ENCODE results near the gene CACNA2D2.

Gene CACNA2D2

DNA sequence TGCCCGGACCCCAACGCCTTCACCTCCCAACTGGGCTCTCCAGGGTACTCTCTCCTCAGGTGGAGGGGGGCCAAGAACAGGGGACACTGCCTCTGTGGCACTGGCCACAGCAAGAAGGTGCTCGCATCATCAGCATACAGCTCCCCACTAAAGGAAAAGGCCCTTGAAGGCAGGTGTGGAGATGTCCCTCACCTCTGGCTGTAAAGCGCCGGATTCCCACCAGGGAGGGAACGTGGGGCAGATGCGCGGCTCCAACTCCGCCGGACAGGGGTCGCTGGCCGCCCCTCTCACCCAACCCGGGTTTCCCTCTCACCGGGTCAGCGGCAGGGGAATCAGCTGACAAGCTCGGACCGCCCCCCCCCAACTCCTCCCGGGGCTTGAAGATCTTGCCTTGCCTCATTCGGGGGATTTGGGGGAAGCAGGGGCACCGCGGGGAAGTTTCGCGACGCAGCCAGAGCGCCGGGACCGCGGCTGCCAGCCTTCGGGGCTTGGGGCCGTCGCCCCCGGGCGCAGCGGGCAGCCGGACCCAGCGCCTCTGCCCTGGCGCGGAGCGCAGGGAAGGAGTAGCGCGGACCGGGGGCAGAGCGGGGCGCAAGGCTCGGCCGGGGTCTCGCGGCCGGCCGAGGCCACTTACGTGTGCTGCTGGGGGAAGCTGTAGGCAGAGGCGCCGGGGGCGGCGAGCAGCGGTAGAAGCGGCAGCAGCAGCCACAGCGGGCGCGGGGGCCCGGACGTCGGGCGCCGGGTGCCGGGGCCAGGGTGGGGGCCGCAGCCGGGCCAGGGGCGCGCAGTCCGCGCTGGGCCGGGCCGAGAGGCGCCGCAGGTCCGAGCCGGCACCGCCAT, 630 bp downstream of the CACNA2D2 start:
- no peak overlapping the region for H3K27ac ChIP-seq (ENCODE audit: low read depth, low read length)
- no peak overlapping the region for H3K9ac ChIP-seq (ENCODE audit: low read length)
- H3K4me2 ChIP-seq (ENCODE audit: low read depth, low read length, poor library complexity, severe bottlenecking), result no peak overlapping the region
- H3K9me2 ChIP-seq (replicated peaks; ENCODE audit: insufficient read depth, low read length), result no peaks in the 10 kb centered on the region
- H3F3A ChIP-seq (ENCODE audit: insufficient read depth), result no peaks in the 10 kb centered on the region
- H2AFZ ChIP-seq (ENCODE audit: low read depth, low read length, severe bottlenecking), result no peak overlapping the region
- TF ChIP-seq, protein P1, sequence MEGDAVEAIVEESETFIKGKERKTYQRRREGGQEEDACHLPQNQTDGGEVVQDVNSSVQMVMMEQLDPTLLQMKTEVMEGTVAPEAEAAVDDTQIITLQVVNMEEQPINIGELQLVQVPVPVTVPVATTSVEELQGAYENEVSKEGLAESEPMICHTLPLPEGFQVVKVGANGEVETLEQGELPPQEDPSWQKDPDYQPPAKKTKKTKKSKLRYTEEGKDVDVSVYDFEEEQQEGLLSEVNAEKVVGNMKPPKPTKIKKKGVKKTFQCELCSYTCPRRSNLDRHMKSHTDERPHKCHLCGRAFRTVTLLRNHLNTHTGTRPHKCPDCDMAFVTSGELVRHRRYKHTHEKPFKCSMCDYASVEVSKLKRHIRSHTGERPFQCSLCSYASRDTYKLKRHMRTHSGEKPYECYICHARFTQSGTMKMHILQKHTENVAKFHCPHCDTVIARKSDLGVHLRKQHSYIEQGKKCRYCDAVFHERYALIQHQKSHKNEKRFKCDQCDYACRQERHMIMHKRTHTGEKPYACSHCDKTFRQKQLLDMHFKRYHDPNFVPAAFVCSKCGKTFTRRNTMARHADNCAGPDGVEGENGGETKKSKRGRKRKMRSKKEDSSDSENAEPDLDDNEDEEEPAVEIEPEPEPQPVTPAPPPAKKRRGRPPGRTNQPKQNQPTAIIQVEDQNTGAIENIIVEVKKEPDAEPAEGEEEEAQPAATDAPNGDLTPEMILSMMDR (IDR thresholded peaks at IDR 0.05; ENCODE audit: insufficient read depth, low read length, poor library complexity, severe bottlenecking), result no peak
- TF ChIP-seq EZH2phosphoT487 (conservative IDR thresholded peaks at IDR 0.05; ENCODE audit: low read length), result no peak
- H3K27me3 ChIP-seq (ENCODE audit: low read length), result no peaks in the 10 kb centered on the region
- H3K4me3 ChIP-seq (ENCODE audit: insufficient read depth, low read length, poor library complexity, severe bottlenecking), result no peak overlapping the region
- H4K20me1 ChIP-seq (ENCODE audit: low read depth, low read length), result no peaks in the 10 kb centered on the region
- no peaks in the 10 kb centered on the region for H3K9me3 ChIP-seq (ENCODE audit: insufficient read depth, low read length)
- H3K79me2 ChIP-seq (ENCODE audit: insufficient read depth, low read length), result no peaks in the 10 kb centered on the region
- H3K36me3 ChIP-seq (ENCODE audit: low read length), result no peaks in the 10 kb centered on the region

DNA sequence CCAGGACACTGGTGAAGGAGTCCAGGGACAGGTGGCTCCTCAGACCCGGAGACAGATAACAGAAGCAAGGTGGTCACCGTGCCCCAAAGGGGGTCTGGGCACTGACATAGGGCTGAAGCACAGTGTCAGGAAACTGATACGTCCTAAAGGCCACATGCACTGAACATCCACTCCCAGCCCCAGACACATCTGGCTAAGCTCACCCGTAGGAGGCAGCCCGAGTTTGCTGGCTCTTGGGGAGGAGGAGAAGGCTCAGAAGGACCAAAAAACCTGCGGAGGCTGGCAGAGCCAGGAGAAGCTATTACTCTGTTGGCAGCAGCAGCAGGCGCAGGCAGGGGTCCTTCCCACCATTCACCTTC, 1.2 kb downstream of the CACNA2D2 start:
- Histone ChIP-seq H3K27me3 (ENCODE audit: low read length) (no peaks in the 10 kb centered on the region), H3K36me3 (ENCODE audit: low read length) (no peaks in the 10 kb centered on the region), H3K9me3 (ENCODE audit: insufficient read depth, low read length) (no peaks in the 10 kb centered on the region), H3F3A (ENCODE audit: insufficient read depth) (no peaks in the 10 kb centered on the region), H4K20me1 (ENCODE audit: low read depth, low read length) (no peaks in the 10 kb centered on the region), H3K27ac (ENCODE audit: low read depth, low read length) (no peak overlapping the region), H3K4me2 (ENCODE audit: low read depth, low read length, poor library complexity, severe bottlenecking) (no peak overlapping the region), H2AFZ (ENCODE audit: low read depth, low read length, severe bottlenecking) (no peak overlapping the region), H3K9me2 (replicated peaks; ENCODE audit: insufficient read depth, low read length) (no peaks in the 10 kb centered on the region), H3K4me3 (ENCODE audit: insufficient read depth, low read length, poor library complexity, severe bottlenecking) (no peak overlapping the region), H3K79me2 (ENCODE audit: insufficient read depth, low read length) (no peaks in the 10 kb centered on the region), H3K9ac (ENCODE audit: low read length) (no peak overlapping the region)
- no peak for TF ChIP-seq EZH2phosphoT487 (conservative IDR thresholded peaks at IDR 0.05; ENCODE audit: low read length)
- TF ChIP-seq, protein P1 (IDR thresholded peaks at IDR 0.05; ENCODE audit: insufficient read depth, low read length, poor library complexity, severe bottlenecking), result no peak

DNA sequence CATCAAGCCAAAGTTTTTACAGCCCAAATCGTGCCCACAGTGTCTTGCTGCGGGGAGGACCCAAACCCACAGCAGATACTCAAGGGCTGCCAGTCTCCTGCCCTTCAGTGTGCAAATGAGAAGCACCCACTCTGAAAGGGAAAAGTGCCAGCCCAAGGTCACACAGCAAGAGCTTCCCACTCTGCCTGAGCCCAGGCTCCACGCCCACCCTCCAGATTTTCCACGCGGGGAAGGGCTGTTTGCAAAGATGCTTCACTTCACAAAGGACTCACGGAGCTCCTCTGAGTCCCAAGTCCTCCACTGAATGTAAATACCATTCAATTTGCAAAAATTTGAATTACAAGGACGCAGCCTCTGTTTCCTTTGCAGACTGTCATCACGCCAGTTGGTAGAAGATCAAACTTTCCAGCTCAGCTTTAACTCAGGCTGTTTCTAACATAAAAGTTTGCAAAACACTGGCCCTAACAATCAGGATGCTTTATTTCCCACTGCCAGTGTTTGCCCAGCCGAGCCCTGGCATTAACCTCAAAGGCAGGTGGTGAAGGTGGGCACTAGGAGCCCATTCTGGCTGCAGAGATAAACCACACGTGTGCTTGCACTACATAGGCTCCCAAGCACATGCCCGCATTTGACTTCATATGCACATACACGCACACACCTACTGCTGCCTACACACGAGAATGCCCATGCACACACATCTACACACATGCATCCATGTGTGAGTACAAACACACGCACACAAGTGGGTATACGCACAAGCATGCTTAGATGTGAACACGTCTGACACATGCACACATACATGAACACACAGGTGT, 7.6 kb downstream of the CACNA2D2 start:
- Histone ChIP-seq H3K79me2 (ENCODE audit: insufficient read depth, low read length) (no peaks in the 10 kb centered on the region), H3K4me2 (ENCODE audit: low read depth, low read length, poor library complexity, severe bottlenecking) (no peak overlapping the region), H3F3A (ENCODE audit: insufficient read depth) (no peaks in the 10 kb centered on the region), H3K9ac (ENCODE audit: low read length) (no peak overlapping the region), H3K4me3 (ENCODE audit: insufficient read depth, low read length, poor library complexity, severe bottlenecking) (no peak overlapping the region), H3K9me3 (ENCODE audit: insufficient read depth, low read length) (no peaks in the 10 kb centered on the region), H3K27me3 (ENCODE audit: low read length) (no peaks in the 10 kb centered on the region), H2AFZ (ENCODE audit: low read depth, low read length, severe bottlenecking) (no peak overlapping the region), H3K27ac (ENCODE audit: low read depth, low read length) (no peak overlapping the region), H4K20me1 (ENCODE audit: low read depth, low read length) (no peaks in the 10 kb centered on the region), H3K36me3 (ENCODE audit: low read length) (no peaks in the 10 kb centered on the region), H3K9me2 (replicated peaks; ENCODE audit: insufficient read depth, low read length) (no peaks in the 10 kb centered on the region)
- TF ChIP-seq EZH2phosphoT487 (conservative IDR thresholded peaks at IDR 0.05; ENCODE audit: low read length), result no peak
- TF ChIP-seq, protein P1 (IDR thresholded peaks at IDR 0.05; ENCODE audit: insufficient read depth, low read length, poor library complexity, severe bottlenecking), result no peak

Data from SU-DHL-6 (cell line).